ENCODE measurements around the gene MALSU1.
"Not testable (repeated sequence)": the region's sequence is repeated elsewhere in the genome, so short reads cannot be mapped to it uniquely, and the experiment has no call there.

Gene MALSU1

DNA sequence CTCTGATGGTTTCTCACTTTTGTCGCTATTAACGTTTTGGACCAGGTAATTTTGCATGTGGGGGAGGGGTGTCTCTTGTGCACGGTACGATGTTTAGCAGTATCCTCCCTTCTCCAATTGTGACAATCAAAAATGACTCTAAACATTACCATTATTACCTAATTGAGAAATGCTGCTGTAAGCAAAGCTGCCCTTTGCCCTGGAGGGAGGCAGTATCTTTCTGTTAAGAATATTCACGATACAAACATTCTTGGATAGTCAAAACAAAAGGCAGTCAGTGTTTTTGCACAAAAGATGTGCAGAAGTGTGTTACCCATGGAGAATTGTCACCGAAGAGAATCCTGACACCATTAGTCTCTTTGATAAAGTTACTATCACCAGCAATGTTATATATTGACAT, 9.6 kb downstream of the MALSU1 start:
- H3K4me3 ChIP-seq (replicated peaks in 1 of 2; ENCODE audit: low read depth in 2 of 2, low read length in 2 of 2): no peak overlapping the region
- TF ChIP-seq, protein P1, sequence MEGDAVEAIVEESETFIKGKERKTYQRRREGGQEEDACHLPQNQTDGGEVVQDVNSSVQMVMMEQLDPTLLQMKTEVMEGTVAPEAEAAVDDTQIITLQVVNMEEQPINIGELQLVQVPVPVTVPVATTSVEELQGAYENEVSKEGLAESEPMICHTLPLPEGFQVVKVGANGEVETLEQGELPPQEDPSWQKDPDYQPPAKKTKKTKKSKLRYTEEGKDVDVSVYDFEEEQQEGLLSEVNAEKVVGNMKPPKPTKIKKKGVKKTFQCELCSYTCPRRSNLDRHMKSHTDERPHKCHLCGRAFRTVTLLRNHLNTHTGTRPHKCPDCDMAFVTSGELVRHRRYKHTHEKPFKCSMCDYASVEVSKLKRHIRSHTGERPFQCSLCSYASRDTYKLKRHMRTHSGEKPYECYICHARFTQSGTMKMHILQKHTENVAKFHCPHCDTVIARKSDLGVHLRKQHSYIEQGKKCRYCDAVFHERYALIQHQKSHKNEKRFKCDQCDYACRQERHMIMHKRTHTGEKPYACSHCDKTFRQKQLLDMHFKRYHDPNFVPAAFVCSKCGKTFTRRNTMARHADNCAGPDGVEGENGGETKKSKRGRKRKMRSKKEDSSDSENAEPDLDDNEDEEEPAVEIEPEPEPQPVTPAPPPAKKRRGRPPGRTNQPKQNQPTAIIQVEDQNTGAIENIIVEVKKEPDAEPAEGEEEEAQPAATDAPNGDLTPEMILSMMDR (IDR thresholded peaks at IDR 0.05; ENCODE audit: low read depth, low read length): no peak
- no peak for DNase-seq (ENCODE audit: low read depth in 2 of 2)

- DNase-seq (ENCODE audit: low read depth in 2 of 2); H3K4me3 ChIP-seq (replicated peaks in 1 of 2; ENCODE audit: low read depth in 2 of 2, low read length in 2 of 2): not testable (repeated sequence)
Measured at GRCh38 chr7:23312141-23312540, 13.0 kb downstream of the MALSU1 start.

- TF ChIP-seq, protein P1 (IDR thresholded peaks at IDR 0.05; ENCODE audit: low read depth, low read length): no peak
- DNase-seq (ENCODE audit: low read depth in 2 of 2): peak; percentile 34 to 79
- H3K4me3 ChIP-seq (replicated peaks in 1 of 2; ENCODE audit: low read depth in 2 of 2, low read length in 2 of 2): no peak overlapping the region
Measured at GRCh38 chr7:23315366-23315765, 16.2 kb downstream of the MALSU1 start.

GRCh38 chr7:23331132-23331531, 32.0 kb downstream of the MALSU1 start:
- TF ChIP-seq, protein P1 (IDR thresholded peaks at IDR 0.05; ENCODE audit: low read depth, low read length): no peak
- DNase-seq (ENCODE audit: low read depth in 2 of 2): no peak
- H3K4me3 ChIP-seq (replicated peaks in 1 of 2; ENCODE audit: low read depth in 2 of 2, low read length in 2 of 2): no peak overlapping the region

DNA sequence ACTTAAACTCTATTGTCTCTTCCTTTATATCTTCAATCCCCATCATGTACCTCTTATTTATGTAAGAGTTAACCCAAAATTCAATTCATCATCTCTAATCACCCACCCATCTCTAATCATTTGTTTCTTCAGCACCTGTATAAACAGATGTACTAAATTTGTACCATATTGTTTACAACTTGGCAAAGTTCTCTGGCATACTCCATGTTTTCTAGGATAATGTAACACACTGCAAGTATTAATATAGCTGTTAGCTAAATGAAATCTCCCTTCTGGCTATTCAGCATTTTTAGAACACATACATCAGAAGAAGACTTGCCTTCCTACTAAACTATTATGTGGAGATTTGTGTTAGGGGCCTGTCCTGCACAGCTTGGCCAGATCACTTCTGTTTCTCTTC, 33.1 kb downstream of the MALSU1 start:
- no peak for DNase-seq (ENCODE audit: low read depth in 2 of 2)
- TF ChIP-seq, protein P1 (IDR thresholded peaks at IDR 0.05; ENCODE audit: low read depth, low read length): no peak

GRCh38 chr7:23332910-23333612, 33.9 kb downstream of the MALSU1 start:
- peak overlapping the region in 1 of 2 donors; percentile 9 for H3K4me3 ChIP-seq (replicated peaks in 1 of 2; ENCODE audit: low read depth in 2 of 2, low read length in 2 of 2)
- TF ChIP-seq, protein P1 (IDR thresholded peaks at IDR 0.05; ENCODE audit: low read depth, low read length): no peak
- DNase-seq (ENCODE audit: low read depth in 2 of 2): peak; percentile 76 to 86

More for the DNA sequence above, 33.1 kb downstream of the MALSU1 start:
- no peak overlapping the region for H3K4me3 ChIP-seq (replicated peaks in 1 of 2; ENCODE audit: low read depth in 2 of 2, low read length in 2 of 2)

GRCh38 chr7:23333671-23334246, 34.6 kb downstream of the MALSU1 start:
- H3K4me3 ChIP-seq (replicated peaks in 1 of 2; ENCODE audit: low read depth in 2 of 2, low read length in 2 of 2): no peak overlapping the region
- TF ChIP-seq, protein P1 (IDR thresholded peaks at IDR 0.05; ENCODE audit: low read depth, low read length): no peak
- peak; percentile 85 to 96 for DNase-seq (ENCODE audit: low read depth in 2 of 2)
